Smooth muscle cell (in vitro differentiated cells): ENCODE measurements around the gene ARHGEF28. TPM values are rescaled to one million over a fixed set of nuclear protein-coding genes. Genes with fewer than 3 reads are reported as not detected.

Experiments
- DNase-seq: peaks from one replicate; lab custom pipeline; 2025; ENCODE audit not compliant: unreplicated experiment; lab: John Stamatoyannopoulos, UW
- H2AFZ ChIP-seq: fragments of 200-600 bp; sonication (generic); 2 replicates; pipeline ENCODE4 v1.6.0; 2016; ENCODE audit warnings: antibody characterized with exemption, low read depth, mild to moderate bottlenecking
- H3F3A ChIP-seq: fragments of 200-600 bp; sonication (generic); 2 replicates; pipeline ENCODE4 v1.6.0; 2017; ENCODE audit warnings: antibody characterized with exemption, low read depth
- H3K27ac ChIP-seq: fragments of 200-600 bp; sonication (generic); 2 replicates; pipeline ENCODE4 v1.5.1; 2016; ENCODE audit warnings: low read depth, mild to moderate bottlenecking
- H3K27me3 ChIP-seq: fragments of 200-600 bp; sonication (generic); 2 replicates; pipeline ENCODE4 v1.6.1; 2016; ENCODE audit warnings: low read depth, mild to moderate bottlenecking
- H3K36me3 ChIP-seq: fragments of 200-600 bp; sonication (generic); 2 replicates; pipeline ENCODE4 v1.5.1; 2016; ENCODE audit warnings: low read depth
- H3K4me1 ChIP-seq: fragments of 200-600 bp; sonication (generic); 2 replicates; pipeline ENCODE4 v1.5.1; 2016; ENCODE audit warnings: low read depth
- H3K4me2 ChIP-seq: fragments of 200-600 bp; sonication (generic); 2 replicates; pipeline ENCODE4 v1.6.0; 2016; ENCODE audit warnings: mild to moderate bottlenecking
- H3K4me3 ChIP-seq: fragments of 200-600 bp; sonication (generic); 2 replicates; pipeline ENCODE4 v1.5.1; 2016; ENCODE audit warnings: mild to moderate bottlenecking
- H3K79me2 ChIP-seq: fragments of 200-600 bp; sonication (generic); 2 replicates; pipeline ENCODE4 v1.6.0; 2016; ENCODE audit warnings: low read depth, mild to moderate bottlenecking
- H3K9ac ChIP-seq: fragments of 200-600 bp; sonication (generic); 2 replicates; pipeline ENCODE4 v1.6.0; 2016; ENCODE audit warnings: low read depth
- H3K9me3 ChIP-seq: fragments of 200-600 bp; sonication (generic); replicated peaks from 2 replicates; pipeline ENCODE4 v1.5.1; 2016; ENCODE audit warnings: low read depth
- H4K20me1 ChIP-seq: fragments of 200-600 bp; sonication (generic); 2 replicates; pipeline ENCODE4 v1.6.0; 2016; ENCODE audit warnings: low read depth
- whole genome bisulfite sequencing: methylation state at CpG from one replicate; pipeline ENCODE4 v1.1.7; 2016; ENCODE audit warnings: low lambda C conversion rate; 5-methylcytosine and 5-hydroxymethylcytosine counted together
- polyA plus RNA-seq: library from polyadenylated mRNA; unstranded; fragments of >200 nt; fragmentation: Nextera tagmentation; extraction: Ambion mirVana; gene quantifications from 2 replicates; pipeline ENCODE4 v1.2.1, GENCODE V29; 2016
- total RNA-seq: library from RNA; depleted of rRNA; stranded (reverse); fragments of >200 nt; gene quantifications from 2 replicates; pipeline ENCODE4 v1.2.3, GENCODE V29; 2014
- TF ChIP-seq, protein P1 (sequence below): fragments of 200-600 bp; sonication (generic); IDR thresholded peaks from 2 replicates; pipeline ENCODE4 v1.5.1; 2017; ENCODE audit warnings: borderline replicate concordance, mild to moderate bottlenecking, antibody characterized with exemption; ENCODE audit not compliant: insufficient read depth, poor library complexity, severe bottlenecking

ARHGEF28 gene
- total and polyA plus RNA-seq, 2 experiments from 2014 or later, result 0.19 to 0.90 TPM

DNA sequence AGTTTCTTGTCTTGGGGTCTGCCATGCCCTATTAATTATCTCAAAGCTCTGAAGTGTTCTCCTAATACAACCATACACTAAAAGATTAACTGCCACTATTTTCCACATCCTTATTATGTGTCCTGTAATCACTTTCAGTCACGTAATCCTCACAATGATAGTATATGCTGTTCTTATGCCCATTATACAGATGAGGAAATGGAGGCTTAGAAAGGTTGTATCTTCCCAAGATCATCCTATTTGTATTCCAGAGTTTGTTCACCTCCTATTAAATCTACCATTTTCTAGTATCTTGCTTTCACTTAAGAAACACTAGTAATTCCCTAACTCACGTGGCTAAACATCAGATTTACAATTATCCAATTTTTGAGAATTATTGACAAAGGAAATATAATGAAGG is 2.9 kb upstream of the ARHGEF28 start:
- no peak overlapping the region for H2AFZ ChIP-seq
- no peak overlapping the region for H3K4me3 ChIP-seq
- H4K20me1 ChIP-seq, result no peaks in the 10 kb centered on the region
- H3K4me1 ChIP-seq, result peaks cover 5% of the 10 kb centered on the region
- H3K9me3 ChIP-seq, result no peaks in the 10 kb centered on the region
- no peaks in the 10 kb centered on the region for H3F3A ChIP-seq
- H3K27ac ChIP-seq, result no peak overlapping the region
- no peak overlapping the region for H3K9ac ChIP-seq
- peaks cover 96% of the 10 kb centered on the region for H3K27me3 ChIP-seq
- TF ChIP-seq, protein P1, sequence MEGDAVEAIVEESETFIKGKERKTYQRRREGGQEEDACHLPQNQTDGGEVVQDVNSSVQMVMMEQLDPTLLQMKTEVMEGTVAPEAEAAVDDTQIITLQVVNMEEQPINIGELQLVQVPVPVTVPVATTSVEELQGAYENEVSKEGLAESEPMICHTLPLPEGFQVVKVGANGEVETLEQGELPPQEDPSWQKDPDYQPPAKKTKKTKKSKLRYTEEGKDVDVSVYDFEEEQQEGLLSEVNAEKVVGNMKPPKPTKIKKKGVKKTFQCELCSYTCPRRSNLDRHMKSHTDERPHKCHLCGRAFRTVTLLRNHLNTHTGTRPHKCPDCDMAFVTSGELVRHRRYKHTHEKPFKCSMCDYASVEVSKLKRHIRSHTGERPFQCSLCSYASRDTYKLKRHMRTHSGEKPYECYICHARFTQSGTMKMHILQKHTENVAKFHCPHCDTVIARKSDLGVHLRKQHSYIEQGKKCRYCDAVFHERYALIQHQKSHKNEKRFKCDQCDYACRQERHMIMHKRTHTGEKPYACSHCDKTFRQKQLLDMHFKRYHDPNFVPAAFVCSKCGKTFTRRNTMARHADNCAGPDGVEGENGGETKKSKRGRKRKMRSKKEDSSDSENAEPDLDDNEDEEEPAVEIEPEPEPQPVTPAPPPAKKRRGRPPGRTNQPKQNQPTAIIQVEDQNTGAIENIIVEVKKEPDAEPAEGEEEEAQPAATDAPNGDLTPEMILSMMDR, result no peak
- H3K79me2 ChIP-seq, result no peaks in the 10 kb centered on the region
- no peak overlapping the region for H3K4me2 ChIP-seq
- H3K36me3 ChIP-seq, result no peaks in the 10 kb centered on the region
- 92% methylated on average over 2 of the region's 2 CpGs for WGBS
- no peak for DNase-seq

DNA sequence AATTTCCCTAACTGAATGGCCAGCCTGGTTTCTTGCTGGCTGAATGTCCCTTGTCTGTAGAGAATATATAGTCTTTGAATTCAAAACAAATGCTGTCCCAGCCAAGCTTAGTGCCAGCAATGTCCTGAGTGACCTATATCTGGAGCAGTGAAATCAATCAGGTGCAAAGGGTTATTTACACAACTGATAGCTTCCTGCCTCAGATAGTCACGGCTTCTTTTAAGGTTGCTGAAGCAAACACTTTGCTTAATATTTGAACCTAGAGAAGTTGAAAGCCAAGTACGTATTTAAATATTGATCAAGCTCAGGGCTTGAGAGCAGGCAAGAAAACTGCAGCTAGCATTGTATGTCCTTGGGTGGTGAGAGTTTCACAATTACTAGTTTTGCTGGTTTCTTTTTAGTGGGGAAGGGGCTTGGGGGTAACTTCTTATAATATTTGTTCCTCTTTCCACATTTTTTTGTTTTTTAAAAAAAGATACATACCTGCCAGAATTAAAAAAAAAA is 2.0 kb upstream of the ARHGEF28 start:
- no peaks in the 10 kb centered on the region for H3K79me2 ChIP-seq
- TF ChIP-seq, protein P1, result no peak
- H2AFZ ChIP-seq, result no peak overlapping the region
- no peak overlapping the region for H3K27ac ChIP-seq
- no peaks in the 10 kb centered on the region for H3F3A ChIP-seq
- H3K36me3 ChIP-seq, result no peaks in the 10 kb centered on the region
- H3K27me3 ChIP-seq, result peaks cover 99% of the 10 kb centered on the region
- DNase-seq, result no peak
- H3K9me3 ChIP-seq, result no peaks in the 10 kb centered on the region
- H3K4me2 ChIP-seq, result no peak overlapping the region
- H3K4me3 ChIP-seq, result no peak overlapping the region
- 83% methylated on average over 2 of the region's 2 CpGs for WGBS
- no peaks in the 10 kb centered on the region for H4K20me1 ChIP-seq
- H3K9ac ChIP-seq, result no peak overlapping the region
- peaks cover 5% of the 10 kb centered on the region for H3K4me1 ChIP-seq

DNA sequence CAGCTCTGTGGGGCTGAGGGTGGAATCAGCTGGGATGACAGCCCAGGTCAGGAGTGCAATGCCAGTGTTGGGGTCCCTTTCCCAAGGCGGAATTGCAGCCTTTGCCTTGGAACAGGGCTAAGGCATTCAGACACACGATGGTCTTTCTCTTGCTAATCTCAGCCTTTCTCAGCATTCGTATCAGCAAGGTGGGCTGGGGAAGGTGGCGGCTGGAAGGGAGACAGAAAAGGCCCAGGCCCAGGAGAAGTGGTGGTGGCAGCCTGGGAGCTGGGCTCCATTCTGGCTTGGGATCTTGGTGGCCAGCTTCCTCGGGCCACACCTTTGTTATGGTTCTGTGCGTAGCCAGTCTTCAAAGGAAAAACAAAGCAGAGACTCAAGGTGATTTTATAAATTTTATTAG is 1.1 kb upstream of the ARHGEF28 start:
- Histone ChIP-seq H3K4me1 (peaks cover 5% of the 10 kb centered on the region), H3K9me3 (no peaks in the 10 kb centered on the region), H2AFZ (no peak overlapping the region), H3K36me3 (no peaks in the 10 kb centered on the region), H3K9ac (no peak overlapping the region), H3F3A (no peaks in the 10 kb centered on the region), H3K27me3 (peaks cover 99% of the 10 kb centered on the region), H3K4me2 (no peak overlapping the region), H3K4me3 (no peak overlapping the region), H3K27ac (no peak overlapping the region), H3K79me2 (no peaks in the 10 kb centered on the region), H4K20me1 (no peaks in the 10 kb centered on the region)
- no peak for DNase-seq
- WGBS, result 74% methylated on average over 6 of the region's 6 CpGs
- TF ChIP-seq, protein P1, result no peak

DNA sequence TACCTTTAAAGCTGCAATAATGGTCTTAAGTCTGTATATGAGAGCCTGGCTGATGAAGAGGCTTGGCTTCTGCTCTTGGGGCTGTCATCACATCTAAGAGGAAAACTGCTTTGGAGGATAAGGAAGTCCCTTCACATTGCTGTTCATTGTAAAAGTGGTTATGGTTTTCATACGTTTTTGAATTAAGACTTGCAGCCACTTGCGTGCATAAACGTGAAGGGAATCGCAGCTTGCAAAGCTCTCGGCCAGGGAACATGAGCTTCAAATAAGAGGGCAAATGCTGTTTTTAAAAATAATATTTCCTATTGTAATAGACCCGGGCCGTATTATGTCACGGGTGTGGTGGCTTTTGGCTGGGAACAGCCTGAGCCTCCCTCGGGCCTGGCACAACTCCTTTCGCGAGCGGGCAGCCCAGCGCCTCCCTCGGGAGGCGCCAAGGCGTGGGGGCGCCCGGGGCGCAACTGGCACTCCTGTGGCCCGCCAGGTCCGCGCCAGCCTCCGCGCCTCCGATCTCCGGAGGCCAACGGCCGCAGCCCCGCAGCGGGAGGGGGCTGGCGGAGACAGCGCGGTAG is 538 bp upstream of the ARHGEF28 start:
- H3K27ac ChIP-seq, result no peak overlapping the region
- no peaks in the 10 kb centered on the region for H3K36me3 ChIP-seq
- H3K27me3 ChIP-seq, result peaks cover 99% of the 10 kb centered on the region
- peak overlapping the region; percentile 79 for H2AFZ ChIP-seq
- H3K9ac ChIP-seq, result no peak overlapping the region
- TF ChIP-seq, protein P1, result no peak
- no peaks in the 10 kb centered on the region for H3F3A ChIP-seq
- H4K20me1 ChIP-seq, result no peaks in the 10 kb centered on the region
- H3K4me3 ChIP-seq, result peak overlapping the region; percentile 63
- peak overlapping the region; percentile 99 for H3K4me2 ChIP-seq
- H3K9me3 ChIP-seq, result no peaks in the 10 kb centered on the region
- H3K4me1 ChIP-seq, result peaks cover 5% of the 10 kb centered on the region
- no peak for DNase-seq
- WGBS, result 24% methylated on average over 15 of the region's 33 CpGs
- no peaks in the 10 kb centered on the region for H3K79me2 ChIP-seq
